ENCODE measurements around the gene AP2A2.
A peak's percentile ranks its signal among the peaks of the same experiment; 100 is the strongest.

AP2A2 gene

GRCh38 chr11:925496-926301 is at the start of gene AP2A2:
Gene AP2A2 (plus strand): TSS chr11:925870. CDS start chr11:926022, 152 bp downstream.
- DNase-seq (ENCODE audit: low spot score): peak; percentile 99

DNA sequence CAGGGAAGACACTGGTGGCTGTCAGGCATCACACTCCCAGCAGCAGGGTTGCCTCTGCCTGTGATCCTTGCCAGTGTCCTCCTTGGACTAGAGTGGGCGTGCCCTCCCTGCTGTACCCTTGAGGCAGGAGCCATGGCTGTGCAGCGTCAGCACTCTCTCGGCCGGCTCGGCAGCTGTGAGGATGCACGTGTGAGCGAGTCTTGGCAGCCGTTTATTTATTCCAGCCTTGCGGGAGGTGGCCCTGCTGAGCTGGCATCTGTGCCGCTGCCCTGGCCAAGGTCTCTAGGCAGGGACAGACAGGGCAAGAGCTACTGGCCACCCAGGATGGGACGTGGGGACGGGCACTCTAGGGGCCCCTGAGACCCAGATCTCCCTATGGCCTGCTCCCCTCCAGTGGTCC is 49.1 kb upstream of the AP2A2 start:
- no peak for DNase-seq (ENCODE audit: low spot score)

DNA sequence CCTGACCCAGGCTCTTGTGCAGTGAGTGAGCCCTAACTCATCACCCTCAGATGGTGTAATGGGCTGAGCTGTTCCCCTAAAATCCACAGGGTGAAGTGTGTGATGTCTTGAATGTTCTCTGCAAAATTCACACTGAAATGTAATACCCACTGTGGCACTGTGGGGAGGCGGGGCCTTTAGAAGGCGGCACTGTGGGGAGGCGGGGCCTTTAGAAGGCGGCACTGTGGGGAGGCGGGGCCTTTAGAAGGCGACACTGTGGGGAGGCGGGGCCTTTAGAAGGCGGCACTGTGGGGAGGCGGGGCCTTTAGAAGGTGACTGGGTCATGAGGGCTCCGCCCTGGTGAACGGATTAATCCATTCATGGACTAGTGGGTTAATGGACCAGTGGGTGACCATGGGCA is 48.1 kb upstream of the AP2A2 start:
- peak; percentile 68 for DNase-seq (ENCODE audit: low spot score)

GRCh38 chr11:880447-880846 is 45.2 kb upstream of the AP2A2 start:
- DNase-seq (ENCODE audit: low spot score): no peak

- DNase-seq (ENCODE audit: low spot score): no peak
These were observed 43.1 kb upstream of the AP2A2 start for GRCh38 chr11:882596-882995.

DNA sequence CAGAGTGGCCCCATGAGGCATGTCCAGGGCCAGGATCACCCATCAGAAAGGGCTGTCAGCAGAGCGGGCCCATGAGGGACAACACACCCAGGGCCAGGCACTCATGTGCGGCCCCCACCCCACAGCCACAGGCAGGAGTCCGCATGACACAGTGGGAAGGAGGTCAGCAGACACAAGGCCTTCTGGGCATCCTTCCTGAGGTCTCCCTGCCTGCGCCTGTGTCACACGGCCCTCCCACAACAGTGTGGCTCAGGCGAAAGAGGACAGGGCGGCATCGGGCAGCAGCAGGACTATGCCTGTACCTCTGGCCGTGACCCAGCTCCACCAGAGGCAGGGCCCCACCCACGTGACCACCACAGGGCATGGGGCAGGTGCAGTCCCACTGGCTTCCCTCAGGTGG is 42.1 kb upstream of the AP2A2 start:
- DNase-seq (ENCODE audit: low spot score): no peak

- no peak for DNase-seq (ENCODE audit: low spot score)
These were observed 41.0 kb upstream of the AP2A2 start for GRCh38 chr11:884578-885070.

DNA sequence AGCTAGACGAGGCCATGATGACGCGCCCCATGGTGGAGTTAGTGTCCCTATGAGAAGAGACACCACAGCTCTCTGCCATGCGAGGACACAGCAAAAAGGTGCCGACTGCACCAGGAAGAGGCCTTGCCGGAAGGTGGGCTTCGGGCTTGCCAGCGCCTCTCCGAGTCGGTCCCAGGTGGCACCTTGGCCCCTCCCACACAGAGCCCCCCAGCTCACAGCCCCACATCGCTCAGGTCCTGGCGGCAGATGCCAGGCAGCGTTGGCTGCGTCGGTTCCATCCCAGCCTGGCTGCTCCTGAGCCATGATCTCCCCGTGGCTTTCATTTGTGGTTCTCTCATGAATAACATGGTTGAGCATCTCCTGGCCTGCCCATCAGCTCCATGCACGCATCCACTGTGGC is 39.1 kb upstream of the AP2A2 start:
- no peak for DNase-seq (ENCODE audit: low spot score)

GRCh38 chr11:887589-887988 is 38.1 kb upstream of the AP2A2 start:
- DNase-seq (ENCODE audit: low spot score): no peak

GRCh38 chr11:888310-889212 is 37.1 kb upstream of the AP2A2 start:
- no peak for DNase-seq (ENCODE audit: low spot score)

DNA sequence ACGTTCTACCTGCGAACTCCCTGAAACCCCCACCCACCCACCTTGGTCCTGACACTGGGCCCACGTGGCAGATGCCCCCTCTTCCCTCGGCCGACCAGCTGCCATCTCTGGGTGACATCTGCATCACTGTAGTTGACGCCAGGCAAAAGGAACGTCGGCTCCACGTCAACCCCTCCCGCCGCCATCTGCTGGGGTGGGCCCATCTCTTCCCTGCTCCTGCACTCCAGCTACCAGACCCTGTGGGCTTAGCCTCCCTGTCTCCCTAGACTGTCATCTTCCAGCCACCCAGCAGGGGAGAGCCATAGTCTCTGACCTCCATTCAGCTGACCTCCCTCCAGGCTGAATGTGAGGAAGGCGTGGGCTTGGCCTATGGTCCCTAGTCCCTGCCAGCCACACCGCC is 36.4 kb upstream of the AP2A2 start:
- DNase-seq (ENCODE audit: low spot score): no peak

GRCh38 chr11:889687-890475 is 35.8 kb upstream of the AP2A2 start:
- DNase-seq (ENCODE audit: low spot score): no peak

DNA sequence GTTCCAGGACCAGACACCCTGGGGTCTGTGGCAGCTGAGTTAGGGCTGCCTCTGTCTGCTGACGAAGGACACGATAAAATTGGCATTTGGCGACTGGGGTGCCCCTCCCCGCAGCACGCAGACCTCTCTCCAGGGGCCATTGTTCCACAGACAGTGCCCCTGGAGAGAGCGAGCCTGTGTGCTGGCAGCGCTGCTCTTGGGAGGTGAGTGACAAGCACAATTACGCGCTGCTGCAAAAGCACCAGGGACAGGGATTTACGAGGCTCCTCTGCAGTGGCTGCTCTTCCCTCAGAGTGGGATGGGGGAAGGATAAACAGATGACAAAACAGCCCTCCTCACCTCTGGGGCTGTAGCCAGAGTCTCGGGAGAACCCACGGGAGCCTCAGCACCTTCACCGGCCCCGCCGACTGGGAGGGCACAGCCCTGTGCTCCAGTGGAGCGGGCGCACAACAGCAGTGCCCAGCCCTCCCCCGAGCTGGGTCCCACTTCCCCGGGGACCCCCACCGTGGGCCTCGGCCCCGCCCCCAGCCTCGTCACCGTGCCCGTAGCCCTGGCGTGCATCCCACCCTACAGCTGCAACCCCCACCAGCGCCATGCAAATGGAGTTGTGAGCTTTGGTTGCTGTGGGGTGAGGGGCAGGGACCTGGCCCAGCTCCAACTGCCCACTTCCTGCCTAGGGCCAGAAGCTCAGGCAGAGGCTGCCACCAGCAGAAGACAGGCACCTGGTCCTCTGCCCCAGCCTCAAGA is 34.7 kb upstream of the AP2A2 start:
- no peak for DNase-seq (ENCODE audit: low spot score)

- DNase-seq (ENCODE audit: low spot score): no peak
These were observed 32.5 kb upstream of the AP2A2 start for GRCh38 chr11:893008-893654.

- peak; percentile 57 for DNase-seq (ENCODE audit: low spot score)
These were observed 31.0 kb upstream of the AP2A2 start for GRCh38 chr11:894575-895201.

DNA sequence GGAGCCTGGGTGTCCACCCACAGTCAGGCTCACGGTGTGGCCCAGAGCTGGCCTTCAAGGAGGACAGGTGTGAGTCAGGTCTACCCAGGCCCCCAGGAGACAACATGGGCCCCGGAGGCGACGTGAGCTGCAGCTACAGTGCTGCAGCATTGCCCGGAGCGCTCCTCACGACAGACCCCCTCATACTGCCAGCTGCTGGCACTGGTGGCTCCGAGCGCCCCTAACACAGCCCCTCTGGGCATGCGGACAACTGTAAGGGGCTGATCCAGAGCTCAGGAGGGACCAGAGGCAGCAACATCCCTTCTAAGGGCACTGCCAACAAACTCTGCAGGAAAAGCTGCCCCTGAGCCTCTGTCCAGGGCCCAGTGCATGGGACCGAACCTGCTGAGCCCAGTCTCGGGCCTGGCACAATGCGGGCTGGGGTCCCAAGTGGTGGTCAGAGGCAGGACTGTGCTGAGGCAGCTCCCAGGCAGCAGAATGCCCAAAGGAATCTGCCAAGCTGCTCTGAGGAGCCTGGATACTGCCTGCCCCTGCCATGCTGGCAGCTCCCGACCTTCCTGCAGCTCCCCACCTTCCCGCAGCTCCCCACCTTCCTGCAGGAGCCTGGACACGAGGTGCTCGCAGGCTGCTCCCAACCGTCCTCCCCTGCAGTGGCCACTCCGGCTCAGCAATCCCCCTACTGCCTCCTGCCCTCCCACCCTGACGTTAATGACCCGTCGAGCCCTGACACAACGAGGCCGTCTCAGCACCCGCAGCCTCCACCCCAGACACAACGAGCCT is 30.1 kb upstream of the AP2A2 start:
- DNase-seq (ENCODE audit: low spot score): no peak

- no peak for DNase-seq (ENCODE audit: low spot score)
These were observed 28.2 kb upstream of the AP2A2 start for GRCh38 chr11:897253-898142.

GRCh38 chr11:898143-898511 is 27.5 kb upstream of the AP2A2 start:
- DNase-seq (ENCODE audit: low spot score): peak; percentile 67
